Neural progenitor cell (in vitro differentiated cells): Measurements from ENCODE around the gene ATG5. TPM values are rescaled to one million over a fixed set of nuclear protein-coding genes. Genes with fewer than 3 reads are reported as not detected.

ENCODE experiments used
- DNase-seq: peaks from one replicate; pipeline ENCODE4 v3.0.0-alpha.2; 2016; ENCODE audit warnings: low spot score
- H2AFZ ChIP-seq: fragments of 200-600 bp; sonication (generic); replicated peaks from 2 replicates; pipeline ENCODE4 v1.6.1; 2016; ENCODE audit warnings: antibody characterized with exemption
- H3F3A ChIP-seq: fragments of 200-600 bp; sonication (generic); 2 replicates; pipeline ENCODE4 v1.6.1; 2016; ENCODE audit warnings: antibody characterized with exemption, low read depth
- H3K27ac ChIP-seq: fragments of 200-600 bp; sonication (generic); 2 replicates; pipeline ENCODE4 v1.5.1; 2016; ENCODE audit warnings: mild to moderate bottlenecking
- H3K27me3 ChIP-seq: fragments of 200-600 bp; sonication (generic); 2 replicates; pipeline ENCODE4 v1.6.1; 2016; ENCODE audit warnings: mild to moderate bottlenecking, moderate library complexity
- H3K36me3 ChIP-seq: fragments of 200-600 bp; sonication (generic); 2 replicates; pipeline ENCODE4 v1.5.1; 2016
- H3K4me1 ChIP-seq: fragments of 200-600 bp; sonication (generic); 2 replicates; pipeline ENCODE4 v1.6.1; 2016; ENCODE audit warnings: mixed run types
- H3K4me2 ChIP-seq: fragments of 200-600 bp; sonication (generic); 2 replicates; pipeline ENCODE4 v1.6.1; 2016
- H3K4me3 ChIP-seq: fragments of 200-600 bp; sonication (generic); 2 replicates; pipeline ENCODE4 v1.5.1; 2016
- H3K79me2 ChIP-seq: fragments of 200-600 bp; sonication (generic); 2 replicates; pipeline ENCODE4 v1.6.1; 2016; ENCODE audit warnings: low read depth
- H3K9ac ChIP-seq: fragments of 200-600 bp; sonication (generic); 2 replicates; pipeline ENCODE4 v1.6.1; 2016
- H3K9me3 ChIP-seq: fragments of 200-600 bp; sonication (generic); 2 replicates; pipeline ENCODE4 v1.5.1; 2016; ENCODE audit warnings: low read depth
- H4K20me1 ChIP-seq: fragments of 200-600 bp; sonication (generic); 2 replicates; pipeline ENCODE4 v1.6.1; 2016; ENCODE audit warnings: low read depth
- H3K27ac Mint-ChIP-seq: 3 replicates; pipeline ENCODE4 v1.8.0; 2021; ENCODE audit warnings: mixed read lengths
- H3K27me3 Mint-ChIP-seq: 2 replicates; pipeline ENCODE4 v1.8.0; 2022; ENCODE audit warnings: low read depth, mild to moderate bottlenecking, inconsistent platforms, moderate library complexity, mixed read lengths; ENCODE audit not compliant: insufficient read depth
- H3K36me3 Mint-ChIP-seq: 3 replicates; pipeline ENCODE4 v1.8.0; 2021; ENCODE audit warnings: mixed read lengths
- H3K4me1 Mint-ChIP-seq: 3 replicates; pipeline ENCODE4 v1.8.0; 2021; ENCODE audit warnings: mixed read lengths
- H3K4me3 Mint-ChIP-seq: 3 replicates; pipeline ENCODE4 v1.8.0; 2021; ENCODE audit warnings: mild to moderate bottlenecking, moderate library complexity, mixed read lengths
- H3K9me3 Mint-ChIP-seq: 3 replicates; pipeline ENCODE4 v1.8.0; 2020; ENCODE audit warnings: mixed read lengths
- EZH2 ChIP-seq: fragments of 200-600 bp; sonication (generic); IDR thresholded peaks from 2 replicates; pipeline ENCODE4 v1.6.1; 2017; ENCODE audit warnings: antibody characterized with exemption, mild to moderate bottlenecking, moderate library complexity
- EZH2phosphoT487 ChIP-seq: fragments of 200-600 bp; sonication (generic); IDR thresholded peaks from 2 replicates; pipeline ENCODE4 v1.6.1; 2017; ENCODE audit warnings: antibody characterized with exemption
- total RNA-seq: library from RNA; depleted of rRNA; stranded (reverse); fragments of >200 nt; gene quantifications from 2 replicates; pipeline ENCODE4 v1.2.3, GENCODE V29; 2015; ENCODE audit warnings: low replicate concordance
- TF ChIP-seq, protein P1 (sequence below): fragments of 200-600 bp; sonication (generic); IDR thresholded peaks from 2 replicates; pipeline ENCODE4 v1.5.1; 2017; ENCODE audit warnings: antibody characterized with exemption, mild to moderate bottlenecking

Gene ATG5
- total RNA-seq, 1 donor from 2014 or later = 45.0 TPM

DNA sequence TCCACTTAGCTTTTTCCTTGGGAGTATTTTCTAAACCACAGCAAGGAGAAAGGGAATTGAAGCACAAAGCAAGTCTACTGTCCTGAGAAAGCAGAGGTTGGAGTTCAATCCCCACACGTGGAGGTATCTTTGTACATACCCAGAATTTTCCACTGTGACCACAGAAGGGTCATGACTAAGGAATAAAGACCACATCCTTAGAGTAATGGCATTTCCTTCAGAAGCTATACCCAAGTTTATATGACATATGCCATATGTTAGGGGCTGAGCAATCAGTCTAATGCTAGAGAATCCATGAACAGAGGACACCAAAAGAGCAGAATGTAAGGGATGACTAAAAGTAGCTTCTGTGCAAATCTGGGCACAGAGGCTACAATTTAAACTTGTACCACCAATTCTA is 46.4 kb downstream of the ATG5 start:
- no peaks in the 10 kb centered on the region for H3K27me3 Mint-ChIP-seq
- H3K4me3 Mint-ChIP-seq = no peak overlapping the region
- H3K9me3 Mint-ChIP-seq = no peaks in the 10 kb centered on the region
- Histone ChIP-seq H3K4me3 (no peak overlapping the region), H3K27me3 (no peaks in the 10 kb centered on the region), H3K4me1 (no peaks in the 10 kb centered on the region), H3K36me3 (no peaks in the 10 kb centered on the region), H2AFZ (no peak overlapping the region), H3F3A (no peaks in the 10 kb centered on the region), H3K79me2 (peaks cover 6% of the 10 kb centered on the region), H4K20me1 (no peaks in the 10 kb centered on the region), H3K27ac (no peak overlapping the region), H3K4me2 (no peak overlapping the region), H3K9ac (no peak overlapping the region), H3K9me3 (no peaks in the 10 kb centered on the region)
- H3K4me1 Mint-ChIP-seq = no peaks in the 10 kb centered on the region
- no peak for DNase-seq
- H3K36me3 Mint-ChIP-seq = peaks cover 6% of the 10 kb centered on the region
- no peak overlapping the region for H3K27ac Mint-ChIP-seq
- TF ChIP-seq, protein P1, sequence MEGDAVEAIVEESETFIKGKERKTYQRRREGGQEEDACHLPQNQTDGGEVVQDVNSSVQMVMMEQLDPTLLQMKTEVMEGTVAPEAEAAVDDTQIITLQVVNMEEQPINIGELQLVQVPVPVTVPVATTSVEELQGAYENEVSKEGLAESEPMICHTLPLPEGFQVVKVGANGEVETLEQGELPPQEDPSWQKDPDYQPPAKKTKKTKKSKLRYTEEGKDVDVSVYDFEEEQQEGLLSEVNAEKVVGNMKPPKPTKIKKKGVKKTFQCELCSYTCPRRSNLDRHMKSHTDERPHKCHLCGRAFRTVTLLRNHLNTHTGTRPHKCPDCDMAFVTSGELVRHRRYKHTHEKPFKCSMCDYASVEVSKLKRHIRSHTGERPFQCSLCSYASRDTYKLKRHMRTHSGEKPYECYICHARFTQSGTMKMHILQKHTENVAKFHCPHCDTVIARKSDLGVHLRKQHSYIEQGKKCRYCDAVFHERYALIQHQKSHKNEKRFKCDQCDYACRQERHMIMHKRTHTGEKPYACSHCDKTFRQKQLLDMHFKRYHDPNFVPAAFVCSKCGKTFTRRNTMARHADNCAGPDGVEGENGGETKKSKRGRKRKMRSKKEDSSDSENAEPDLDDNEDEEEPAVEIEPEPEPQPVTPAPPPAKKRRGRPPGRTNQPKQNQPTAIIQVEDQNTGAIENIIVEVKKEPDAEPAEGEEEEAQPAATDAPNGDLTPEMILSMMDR = no peak
- TF ChIP-seq EZH2phosphoT487 (no peak), EZH2 (no peak)

DNA sequence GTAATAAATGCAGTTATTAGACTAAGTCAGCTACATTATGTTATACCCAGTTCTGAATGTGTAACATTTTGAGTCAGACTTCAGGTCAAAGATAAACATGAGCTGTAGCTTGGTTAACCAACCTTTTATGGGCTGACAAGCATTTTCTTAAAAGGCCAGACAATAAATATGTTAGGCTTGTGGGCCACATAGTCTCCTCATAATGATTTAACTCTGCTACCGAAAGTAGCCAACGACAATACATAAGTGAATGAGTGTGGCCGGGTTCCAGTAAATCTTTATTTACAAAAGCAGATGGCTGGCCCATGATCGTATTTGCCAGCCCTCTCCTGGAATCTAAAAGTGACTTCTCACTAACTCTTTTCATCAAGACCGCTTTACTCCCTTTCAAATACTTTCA is 49.9 kb downstream of the ATG5 start:
- no peaks in the 10 kb centered on the region for H3K36me3 ChIP-seq

DNA sequence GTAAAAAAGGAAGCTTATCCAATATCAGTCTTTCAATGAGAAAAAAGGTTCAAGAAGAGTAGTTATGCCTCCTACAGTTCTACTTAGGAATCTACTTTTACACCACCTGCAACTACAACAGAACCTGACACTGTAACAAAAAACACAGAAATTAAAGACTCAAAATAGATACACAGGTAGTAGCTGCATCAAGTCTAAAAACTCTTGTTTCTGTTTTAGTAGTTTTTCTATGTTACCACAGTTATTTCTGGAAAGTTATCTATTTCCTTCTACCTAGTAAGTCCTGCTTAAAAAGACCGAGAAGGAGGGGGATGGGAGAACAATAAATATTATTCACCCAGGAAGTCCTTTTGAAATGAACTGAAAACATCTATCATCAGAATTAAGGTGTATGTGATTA is 52.5 kb downstream of the ATG5 start:
- H3K4me1 Mint-ChIP-seq = no peaks in the 10 kb centered on the region
- no peak overlapping the region for H3K27ac Mint-ChIP-seq

More for the DNA sequence above, 49.9 kb downstream of the ATG5 start:
- no peak overlapping the region for H2AFZ ChIP-seq
- H3K9me3 Mint-ChIP-seq = no peaks in the 10 kb centered on the region
- H3K36me3 Mint-ChIP-seq = peaks cover 6% of the 10 kb centered on the region
- no peaks in the 10 kb centered on the region for H3K27me3 Mint-ChIP-seq
- no peak for TF ChIP-seq EZH2phosphoT487
- TF ChIP-seq, protein P1 = no peak
- no peak for TF ChIP-seq EZH2
- no peaks in the 10 kb centered on the region for H3K27me3 ChIP-seq
- H3K4me3 ChIP-seq = no peak overlapping the region
- no peak overlapping the region for H3K27ac ChIP-seq
- no peaks in the 10 kb centered on the region for H4K20me1 ChIP-seq
- DNase-seq = no peak
- no peak overlapping the region for H3K9ac ChIP-seq
- H3K27ac Mint-ChIP-seq = no peak overlapping the region
- H3F3A ChIP-seq = no peaks in the 10 kb centered on the region
- H3K4me1 ChIP-seq = no peaks in the 10 kb centered on the region
- peaks cover 35% of the 10 kb centered on the region for H3K79me2 ChIP-seq
- no peaks in the 10 kb centered on the region for H3K4me1 Mint-ChIP-seq
- no peak overlapping the region for H3K4me3 Mint-ChIP-seq
- H3K9me3 ChIP-seq = no peaks in the 10 kb centered on the region
- no peak overlapping the region for H3K4me2 ChIP-seq

More for the DNA sequence above, 52.5 kb downstream of the ATG5 start:
- no peak overlapping the region for H3K4me3 ChIP-seq
- H3K27me3 ChIP-seq = no peaks in the 10 kb centered on the region
- peaks cover 55% of the 10 kb centered on the region for H3K79me2 ChIP-seq
- no peaks in the 10 kb centered on the region for H3K36me3 ChIP-seq
- H3K9me3 ChIP-seq = no peaks in the 10 kb centered on the region
- Mint-ChIP-seq H3K9me3 (peaks cover 6% of the 10 kb centered on the region), H3K4me3 (no peak overlapping the region), H3K36me3 (peaks cover 5% of the 10 kb centered on the region), H3K27me3 (no peaks in the 10 kb centered on the region)
- no peak overlapping the region for H3K27ac ChIP-seq
- no peak for DNase-seq
- no peaks in the 10 kb centered on the region for H3K4me1 ChIP-seq
- no peaks in the 10 kb centered on the region for H3F3A ChIP-seq
- H3K4me2 ChIP-seq = no peak overlapping the region
- no peak overlapping the region for H2AFZ ChIP-seq
- no peak overlapping the region for H3K9ac ChIP-seq
- no peaks in the 10 kb centered on the region for H4K20me1 ChIP-seq
- TF ChIP-seq, protein P1 = no peak
- TF ChIP-seq EZH2phosphoT487 (no peak), EZH2 (no peak)
